Liver (tissue), 9 donors: ENCODE results near the gene TEDC1. TPM values are rescaled to one million over a fixed set of nuclear protein-coding genes. Genes with fewer than 3 reads are reported as not detected.

Source experiments
- DNase-seq: peaks from one replicate; pipeline ENCODE4 v3.0.0-alpha.2; 2017; ENCODE audit warnings: low spot score
- H3K27ac ChIP-seq, 2 donors: one replicate each; pipeline ENCODE4 v1.7.0; 2013; ENCODE audit warnings: inconsistent platforms in 2 of 2, low read length in 2 of 2, control low read depth in 1 of 2, low read depth in 1 of 2, mild to moderate bottlenecking in 1 of 2
- H3K27me3 ChIP-seq, 4 donors: one replicate each; pipeline versions ENCODE4 v1.6.1 to v1.7.0; 2013; ENCODE audit warnings: low read length in 3 of 4, inconsistent platforms in 1 of 4, mild to moderate bottlenecking in 1 of 4, moderate library complexity in 1 of 4; ENCODE audit not compliant: control insufficient read depth in 4 of 4, insufficient read depth in 4 of 4
- H3K36me3 ChIP-seq, 4 donors: one replicate each; pipeline versions ENCODE4 v1.6.1 to v1.7.0; 2013; ENCODE audit warnings: low read length in 3 of 4, mild to moderate bottlenecking in 3 of 4, low read depth in 1 of 4, moderate library complexity in 1 of 4; ENCODE audit not compliant: control insufficient read depth in 4 of 4, insufficient read depth in 3 of 4
- H3K4me1 ChIP-seq, 4 donors: one replicate each; pipeline versions ENCODE4 v1.6.1 to v1.7.0; 2013; ENCODE audit warnings: low read length in 3 of 4, mild to moderate bottlenecking in 3 of 4, moderate library complexity in 1 of 4; ENCODE audit not compliant: control insufficient read depth in 4 of 4, insufficient read depth in 4 of 4
- H3K4me3 ChIP-seq, 3 donors: one replicate each; pipeline versions ENCODE4 v1.6.1 to v1.7.0; 2013; ENCODE audit warnings: low read length in 3 of 3, control low read depth in 1 of 3, low read depth in 1 of 3, mild to moderate bottlenecking in 1 of 3
- H3K9ac ChIP-seq, 2 donors: one replicate each; pipeline ENCODE4 v1.7.0; 2013; ENCODE audit warnings: low read length in 2 of 2, mild to moderate bottlenecking in 2 of 2, moderate library complexity in 2 of 2, control low read depth in 1 of 2, low read depth in 1 of 2
- H3K9me3 ChIP-seq, 4 donors: one replicate each; pipeline versions ENCODE4 v1.6.1 to v1.7.0; 2013; ENCODE audit warnings: low read length in 3 of 4; ENCODE audit not compliant: control insufficient read depth in 4 of 4
- ATF3 ChIP-seq: IDR thresholded peaks from 2 replicates; pipeline ENCODE4 v1.6.1; 2016; ENCODE audit warnings: antibody characterized with exemption
- FOXA1 ChIP-seq: IDR thresholded peaks from 2 replicates; pipeline ENCODE4 v1.6.1; 2016; ENCODE audit warnings: antibody characterized with exemption
- FOXA2 ChIP-seq: IDR thresholded peaks from 2 replicates; pipeline ENCODE4 v1.6.1; 2016; ENCODE audit warnings: antibody characterized with exemption
- HNF4G ChIP-seq: IDR thresholded peaks from 2 replicates; pipeline ENCODE4 v1.6.1; 2016; ENCODE audit warnings: antibody characterized with exemption
- JUND ChIP-seq, 2 donors: IDR thresholded peaks; 2 replicates each; pipeline ENCODE4 v1.6.1; 2016; ENCODE audit warnings: antibody characterized with exemption in 2 of 2
- MAX ChIP-seq: IDR thresholded peaks from 2 replicates; pipeline ENCODE4 v1.6.1; 2016; ENCODE audit warnings: antibody characterized with exemption
- NR2F2 ChIP-seq: IDR thresholded peaks from 2 replicates; pipeline ENCODE4 v1.6.1; 2016; ENCODE audit warnings: antibody characterized with exemption
- RAD21 ChIP-seq, 2 donors: IDR thresholded peaks; 2 replicates each; pipeline ENCODE4 v1.6.1; 2016; ENCODE audit warnings: antibody characterized with exemption in 2 of 2, mild to moderate bottlenecking in 2 of 2
- REST ChIP-seq: IDR thresholded peaks from 2 replicates; pipeline ENCODE4 v1.6.1; 2016; ENCODE audit warnings: antibody characterized with exemption, mild to moderate bottlenecking
- SP1 ChIP-seq: IDR thresholded peaks from 2 replicates; pipeline ENCODE4 v1.6.1; 2018; ENCODE audit warnings: antibody characterized with exemption, mild to moderate bottlenecking
- TAF1 ChIP-seq: conservative IDR thresholded peaks from 2 replicates; pipeline ENCODE4 v1.6.1; 2016; ENCODE audit warnings: antibody characterized with exemption, mild to moderate bottlenecking
- YY1 ChIP-seq: IDR thresholded peaks from 2 replicates; pipeline ENCODE4 v1.6.1; 2016; ENCODE audit warnings: antibody characterized with exemption, mild to moderate bottlenecking
- ZBTB33 ChIP-seq: IDR thresholded peaks from 2 replicates; pipeline ENCODE4 v1.6.1; 2016; ENCODE audit warnings: antibody characterized with exemption
- WGBS: extraction: QIAGEN DNeasy Blood & Tissue Kit; methylation state at CpG from one replicate; pipeline ENCODE4 v1.1.7; 2013; 5-methylcytosine and 5-hydroxymethylcytosine counted together
- polyA plus RNA-seq, 2 donors: library from polyadenylated mRNA; stranded (reverse) in 1 of 2; unstranded in 1 of 2; fragments of 200-250 nt in 1 of 2; fragments of >200 nt in 1 of 2; fragmentation: Nextera tagmentation in 1 of 2; extraction: Ambion mirVana in 1 of 2; gene quantifications; one replicate each; pipeline versions ENCODE4 v1.2.1 to v1.2.3, GENCODE V29; 2013 to 2015
- total RNA-seq, 2 donors: library from RNA; depleted of rRNA; stranded (reverse); fragments of >200 nt; gene quantifications; one replicate each; pipeline ENCODE4 v1.2.3, GENCODE V29; 2014
- donor health status: healthy.
- donor health status: healthy.
- donor health status: healthy.
- donor health status: healthy.
- donor health status: healthy.

The TEDC1 gene
- total and polyA plus RNA-seq, 4 donors = 0.97 to 7.5 (median 3.2) TPM

GRCh38 chr14:105500726-105501101, 9.7 kb downstream of the TEDC1 start (continued):
- TF ChIP-seq JUND (IDR thresholded peaks at IDR 0.05) = no peak
- no peak for TF ChIP-seq RAD21 (IDR thresholded peaks at IDR 0.05)
- TF ChIP-seq NR2F2 = no peak
- TF ChIP-seq HNF4G = no peak
- no peak for TF ChIP-seq SP1
- TF ChIP-seq FOXA1 = no peak

- H3K36me3 ChIP-seq = no peaks in the 10 kb centered on the region
- H3K9ac ChIP-seq = no peak overlapping the region
- H3K27ac ChIP-seq = no peak overlapping the region
- WGBS = 89% methylated on average over 13 of the region's 13 CpGs
- H3K4me1 ChIP-seq = peaks cover 6 to 25% (median 16%) of the 10 kb centered on the region in 4 donors
- TF ChIP-seq MAX (no peak), ZBTB33 (no peak), REST (no peak), FOXA2 (no peak)
- H3K9me3 ChIP-seq = no peaks in the 10 kb centered on the region
- DNase-seq = no peak
- no peaks in the 10 kb centered on the region for H3K27me3 ChIP-seq
- H3K4me3 ChIP-seq = no peak overlapping the region
Observed at GRCh38 chr14:105501504-105502291, 10.7 kb downstream of the TEDC1 start.

- Histone ChIP-seq H3K36me3 (no peaks in the 10 kb centered on the region), H3K27ac (no peak overlapping the region), H3K9me3 (no peaks in the 10 kb centered on the region), H3K4me1 (peaks cover 0 to 15% (median 10%) of the 10 kb centered on the region in 4 donors), H3K4me3 (no peak overlapping the region), H3K27me3 (no peaks in the 10 kb centered on the region), H3K9ac (no peak overlapping the region)
- 86% methylated on average over 18 of the region's 18 CpGs for WGBS
- DNase-seq = no peak
- TF ChIP-seq SP1 = no peak
- no peak for TF ChIP-seq ZBTB33
- no peak for TF ChIP-seq TAF1
- no peak for TF ChIP-seq RAD21 (IDR thresholded peaks at IDR 0.05)
- TF ChIP-seq ATF3 = no peak
- TF ChIP-seq FOXA2 = no peak
- no peak for TF ChIP-seq YY1
Observed at GRCh38 chr14:105502446-105503295, 11.6 kb downstream of the TEDC1 start.
